ENCODE data around the gene TMEM151B. TPM values are rescaled to one million over a fixed set of nuclear protein-coding genes. Genes with fewer than 3 reads are reported as not detected.

Gene TMEM151B
- total RNA-seq, 1 experiment from 2014 or later: not detected

GRCh38 chr6:44294832-44295791 lies 24.9 kb downstream of the TMEM151B start:
- CTCF ChIA-PET: interaction anchor here (1.1 to 1.5 kb wide), 2 partner anchors 10 to 27 kb away, joined by 3 to 8 read pairs; no protein-coding TSS in a partner anchor
- H3K9me3 ChIP-seq: no peaks in the 10 kb centered on the region
- DNase-seq: no peak
- TF ChIP-seq, protein P1, sequence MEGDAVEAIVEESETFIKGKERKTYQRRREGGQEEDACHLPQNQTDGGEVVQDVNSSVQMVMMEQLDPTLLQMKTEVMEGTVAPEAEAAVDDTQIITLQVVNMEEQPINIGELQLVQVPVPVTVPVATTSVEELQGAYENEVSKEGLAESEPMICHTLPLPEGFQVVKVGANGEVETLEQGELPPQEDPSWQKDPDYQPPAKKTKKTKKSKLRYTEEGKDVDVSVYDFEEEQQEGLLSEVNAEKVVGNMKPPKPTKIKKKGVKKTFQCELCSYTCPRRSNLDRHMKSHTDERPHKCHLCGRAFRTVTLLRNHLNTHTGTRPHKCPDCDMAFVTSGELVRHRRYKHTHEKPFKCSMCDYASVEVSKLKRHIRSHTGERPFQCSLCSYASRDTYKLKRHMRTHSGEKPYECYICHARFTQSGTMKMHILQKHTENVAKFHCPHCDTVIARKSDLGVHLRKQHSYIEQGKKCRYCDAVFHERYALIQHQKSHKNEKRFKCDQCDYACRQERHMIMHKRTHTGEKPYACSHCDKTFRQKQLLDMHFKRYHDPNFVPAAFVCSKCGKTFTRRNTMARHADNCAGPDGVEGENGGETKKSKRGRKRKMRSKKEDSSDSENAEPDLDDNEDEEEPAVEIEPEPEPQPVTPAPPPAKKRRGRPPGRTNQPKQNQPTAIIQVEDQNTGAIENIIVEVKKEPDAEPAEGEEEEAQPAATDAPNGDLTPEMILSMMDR (IDR thresholded peaks at IDR 0.05; ENCODE audit: insufficient read depth in 1 of 2, low read depth in 1 of 2, low read length in 1 of 2, severe bottlenecking in 1 of 2, unreplicated experiment in 1 of 2): no peak
- no peaks in the 10 kb centered on the region for H3K9me3 Mint-ChIP-seq (ENCODE audit: unreplicated experiment)
- intact Hi-C loops (cut with micrococcal nuclease; ENCODE audit: unreplicated experiment): no loop called here
- peaks cover 22% of the 10 kb centered on the region for H3K36me3 Mint-ChIP-seq (ENCODE audit: insufficient read depth, unreplicated experiment)
- no peak overlapping the region for H3K27ac Mint-ChIP-seq (ENCODE audit: unreplicated experiment)
- peaks cover 22% of the 10 kb centered on the region for H3K27me3 Mint-ChIP-seq (ENCODE audit: insufficient read depth, unreplicated experiment)
- H3K4me1 Mint-ChIP-seq (ENCODE audit: low read depth, unreplicated experiment): peaks cover 7% of the 10 kb centered on the region
- H3K4me1 ChIP-seq: peaks cover 9% of the 10 kb centered on the region; the same call in 1 of the 2 replicates
- no peaks in the 10 kb centered on the region for H3K36me3 ChIP-seq (ENCODE audit: control insufficient read depth, insufficient read depth, low read length)
- BruUV-seq (replicated peaks): no TSS peak
- H3K4me3 ChIP-seq (ENCODE audit: low read depth, low read length): no peak overlapping the region
- POLR2A ChIA-PET: interaction anchor here (1.0 kb wide), 1 partner anchor 17 kb away, joined by 3 read pairs; the partner anchor contains the start of gene AARS2
- no peak overlapping the region for H3K4me3 Mint-ChIP-seq (ENCODE audit: unreplicated experiment)
- peaks cover 4% of the 10 kb centered on the region for H3K27me3 ChIP-seq (replicated peaks; ENCODE audit: control insufficient read depth, insufficient read depth, low read length)

DNA sequence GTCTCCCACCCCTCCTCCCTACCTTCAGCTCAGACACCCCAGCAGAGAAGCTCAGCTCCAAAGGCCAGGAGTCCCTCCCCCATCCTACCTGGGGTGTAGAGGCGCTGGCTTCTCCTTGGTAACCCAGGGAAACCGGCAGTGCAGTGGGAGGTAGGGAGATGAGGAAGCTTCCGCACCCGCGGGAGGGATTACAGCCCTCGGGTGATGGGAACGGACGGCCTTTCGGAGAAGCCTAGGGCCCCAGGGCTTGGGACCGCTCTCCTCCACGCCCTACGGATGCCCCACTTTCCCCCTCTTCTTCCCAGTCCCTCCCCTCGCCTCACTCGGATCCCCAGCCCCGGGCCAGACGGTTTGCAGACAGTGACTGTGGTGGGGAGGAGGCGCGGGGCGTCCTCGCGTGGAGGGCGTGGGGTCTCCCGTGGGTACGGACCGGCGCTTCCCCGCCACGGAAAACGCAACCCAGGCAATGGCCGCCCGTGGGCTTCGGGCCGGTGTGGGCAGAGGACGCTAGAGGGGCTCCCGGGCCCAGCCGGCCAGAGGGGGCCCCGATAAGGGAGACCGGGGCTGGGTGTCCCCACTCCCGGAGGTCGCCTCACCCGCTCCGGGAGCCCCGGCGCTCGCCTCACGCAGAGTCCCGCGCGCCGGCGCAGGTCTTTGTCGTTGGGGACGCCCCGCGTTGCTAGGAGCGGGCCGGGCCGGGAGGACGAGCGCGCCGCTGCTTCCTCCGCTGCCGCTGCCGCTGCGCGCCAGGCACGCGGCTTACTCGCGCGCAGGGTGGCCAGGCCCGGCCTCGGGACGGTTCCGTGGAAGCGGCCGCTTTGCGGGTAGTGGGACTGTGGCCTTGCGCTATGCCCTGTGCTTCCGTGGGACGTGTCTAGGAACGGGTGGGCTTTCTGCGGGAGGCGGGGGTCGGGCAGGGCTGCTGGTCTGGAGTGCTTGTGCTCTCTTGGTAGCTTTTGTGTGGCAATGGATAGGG lies 27.1 kb downstream of the TMEM151B start:
- H3K4me3 Mint-ChIP-seq (ENCODE audit: unreplicated experiment): peak overlapping the region; percentile 66
- Histone ChIP-seq H3K36me3 (ENCODE audit: control insufficient read depth, insufficient read depth, low read length) (no peaks in the 10 kb centered on the region), H3K9me3 (no peaks in the 10 kb centered on the region), H3K4me1 (peaks cover 9% of the 10 kb centered on the region; the same call in 1 of the 2 replicates), H3K4me3 (ENCODE audit: low read depth, low read length) (peak overlapping the region; percentile 49), H3K27me3 (replicated peaks; ENCODE audit: control insufficient read depth, insufficient read depth, low read length) (peaks cover 4% of the 10 kb centered on the region; the same call in 1 of the 2 replicates)
- BruUV-seq (replicated peaks): no TSS peak
- peak in 1 of 2 experiments; percentile 54 for DNase-seq
- H3K27me3 Mint-ChIP-seq (ENCODE audit: insufficient read depth, unreplicated experiment): peaks cover 12% of the 10 kb centered on the region
- POLR2A ChIA-PET: interaction anchor here (0.5 to 0.6 kb wide), 3 partner anchors 13 to 131 kb away, joined by 3 to 4 read pairs (median 3); no protein-coding TSS in a partner anchor
- no peaks in the 10 kb centered on the region for H3K9me3 Mint-ChIP-seq (ENCODE audit: unreplicated experiment)
- intact Hi-C loops (cut with micrococcal nuclease; ENCODE audit: unreplicated experiment): no loop called here
- peaks cover 22% of the 10 kb centered on the region for H3K36me3 Mint-ChIP-seq (ENCODE audit: insufficient read depth, unreplicated experiment)
- H3K27ac Mint-ChIP-seq (ENCODE audit: unreplicated experiment): no peak overlapping the region
- peaks cover 7% of the 10 kb centered on the region for H3K4me1 Mint-ChIP-seq (ENCODE audit: low read depth, unreplicated experiment)
- CTCF ChIA-PET: interaction anchor here (0.6 to 2.8 kb wide), 5 partner anchors 8 to 47 kb away, joined by 3 to 13 read pairs (median 8); partner anchors contain the start of gene AARS2
- TF ChIP-seq, protein P1 (IDR thresholded peaks at IDR 0.05; ENCODE audit: insufficient read depth in 1 of 2, low read depth in 1 of 2, low read length in 1 of 2, severe bottlenecking in 1 of 2, unreplicated experiment in 1 of 2): no peak
